HG03139 (cell line): Measurements from ENCODE around the gene ZNF350.
"Not testable (repeated sequence)": the region's sequence is repeated elsewhere in the genome, so short reads cannot be mapped to it uniquely, and the experiment has no call there.

ENCODE experiments used
- ATAC-seq: cut with Tn5 transposase; IDR thresholded peaks from one replicate; pipeline ENCODE4 v1.9.1; 2021; ENCODE audit not compliant: unreplicated experiment

Gene ZNF350

DNA sequence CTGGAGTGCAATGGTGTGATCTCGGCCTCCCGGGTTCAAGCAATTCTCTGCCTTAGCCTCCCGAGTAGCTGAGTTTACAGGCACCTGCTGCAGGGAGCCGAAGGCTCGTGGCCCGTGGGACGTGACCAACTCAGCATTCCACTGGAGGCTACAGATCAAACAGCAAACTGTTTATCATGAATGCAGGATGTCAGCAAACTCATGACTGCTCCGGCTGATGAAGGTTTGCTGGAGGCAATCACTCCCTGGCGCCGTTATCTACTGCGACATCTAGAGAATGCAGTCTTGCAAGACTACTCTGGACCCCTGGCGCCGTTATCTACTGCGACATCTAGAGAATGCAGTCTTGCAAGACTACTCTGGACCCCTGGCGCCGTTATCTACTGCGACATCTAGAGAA lies 10.9 kb downstream of the ZNF350 start:
- ATAC-seq, result not testable (repeated sequence)

GRCh38 chr19:51971624-51972023 lies 15.0 kb downstream of the ZNF350 start:
- ATAC-seq, result no peak

GRCh38 chr19:51970718-51971117 lies 15.9 kb downstream of the ZNF350 start:
- no peak for ATAC-seq

GRCh38 chr19:51965583-51965982 lies 21.1 kb downstream of the ZNF350 start:
- ATAC-seq, result no peak

DNA sequence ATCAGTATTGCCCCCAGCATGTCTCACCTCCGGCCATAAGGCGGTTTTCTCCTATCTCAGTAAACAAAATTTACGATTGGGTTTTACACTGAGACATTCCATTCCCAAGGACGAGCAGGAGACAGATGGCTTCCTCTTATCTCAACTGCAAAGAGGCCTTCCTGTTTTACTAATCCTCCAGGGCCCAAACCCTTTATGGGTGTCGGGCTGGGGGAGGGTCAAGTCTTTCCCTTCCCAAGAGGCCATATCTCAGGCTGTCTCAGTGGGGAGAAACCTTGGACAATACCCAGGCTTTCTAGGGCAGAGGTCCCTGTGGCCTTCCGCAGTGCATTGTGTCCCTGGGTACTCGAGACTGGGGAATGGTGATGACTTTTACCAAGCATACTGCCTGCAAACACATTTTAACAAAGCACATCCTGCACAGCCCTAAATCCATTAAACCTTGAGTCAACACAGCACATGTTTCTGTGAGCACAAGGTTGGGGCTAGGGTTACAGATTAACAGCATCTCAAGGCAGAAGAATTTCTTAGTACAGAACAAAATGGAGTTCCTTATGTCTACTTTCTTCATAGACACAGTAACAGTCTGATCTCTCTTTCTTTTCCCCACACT lies 25.9 kb downstream of the ZNF350 start:
- not testable (repeated sequence) for ATAC-seq

- no peak for ATAC-seq
Observed at GRCh38 chr19:51959791-51960190, 26.8 kb downstream of the ZNF350 start.

DNA sequence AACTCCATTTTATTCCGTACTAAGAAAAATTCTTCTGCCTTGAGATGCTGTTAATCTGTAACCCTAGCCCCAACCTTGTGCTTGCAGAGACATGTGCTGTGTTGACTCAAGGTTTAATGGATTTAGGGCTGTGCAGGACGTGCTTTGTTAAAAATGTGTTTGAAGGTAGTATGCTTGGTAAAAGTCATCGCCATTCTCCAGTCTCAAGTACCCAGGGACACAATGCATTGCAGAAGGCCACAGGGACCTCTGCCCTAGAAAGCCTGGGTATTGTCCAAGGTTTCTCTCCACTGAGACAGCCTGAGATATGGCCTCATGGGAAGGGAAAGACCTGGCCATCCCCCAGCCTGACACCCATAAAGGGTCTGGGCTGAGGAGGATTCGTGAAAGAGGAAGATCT lies 28.8 kb downstream of the ZNF350 start:
- ATAC-seq, result not testable (repeated sequence)

DNA sequence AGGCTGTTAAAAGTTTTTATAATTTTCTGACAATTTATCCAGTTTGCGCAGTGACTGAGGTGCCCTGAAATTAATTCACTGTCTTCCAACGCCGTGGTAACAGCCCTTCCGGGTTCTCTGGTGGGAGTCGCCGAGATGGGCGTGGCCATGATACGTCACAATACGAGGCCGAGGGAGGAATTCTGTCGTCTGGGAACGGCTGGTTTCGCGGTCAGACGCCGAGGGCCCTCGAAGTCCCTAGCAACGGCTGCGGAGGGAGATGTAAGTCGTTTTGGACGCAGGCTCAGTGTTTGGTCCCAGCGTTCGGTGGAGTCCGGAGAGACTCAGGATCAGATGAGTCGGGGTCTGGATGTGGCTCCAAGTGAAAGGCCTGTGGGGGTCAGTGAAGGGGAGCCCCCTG lies 37.7 kb downstream of the ZNF350 start:
- no peak for ATAC-seq

DNA sequence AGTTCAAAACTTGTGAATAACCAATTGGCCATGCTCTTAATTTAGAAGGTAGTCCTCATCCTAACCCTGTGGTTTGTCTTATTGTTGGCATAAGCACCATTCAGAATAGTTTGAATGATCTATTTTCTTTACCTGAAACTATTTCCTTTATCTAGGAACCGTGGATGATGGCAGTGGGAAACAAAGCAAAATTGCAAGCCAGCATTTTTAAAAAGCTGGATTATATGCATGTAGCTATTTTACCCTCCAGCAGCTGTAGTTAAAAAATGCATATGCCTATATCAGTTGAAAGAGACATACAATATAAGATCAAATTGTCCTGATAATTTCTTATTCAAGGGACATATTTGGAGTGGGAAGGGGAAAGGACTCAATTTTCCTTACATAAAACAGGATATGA lies 40.0 kb downstream of the ZNF350 start:
- ATAC-seq, result no peak

DNA sequence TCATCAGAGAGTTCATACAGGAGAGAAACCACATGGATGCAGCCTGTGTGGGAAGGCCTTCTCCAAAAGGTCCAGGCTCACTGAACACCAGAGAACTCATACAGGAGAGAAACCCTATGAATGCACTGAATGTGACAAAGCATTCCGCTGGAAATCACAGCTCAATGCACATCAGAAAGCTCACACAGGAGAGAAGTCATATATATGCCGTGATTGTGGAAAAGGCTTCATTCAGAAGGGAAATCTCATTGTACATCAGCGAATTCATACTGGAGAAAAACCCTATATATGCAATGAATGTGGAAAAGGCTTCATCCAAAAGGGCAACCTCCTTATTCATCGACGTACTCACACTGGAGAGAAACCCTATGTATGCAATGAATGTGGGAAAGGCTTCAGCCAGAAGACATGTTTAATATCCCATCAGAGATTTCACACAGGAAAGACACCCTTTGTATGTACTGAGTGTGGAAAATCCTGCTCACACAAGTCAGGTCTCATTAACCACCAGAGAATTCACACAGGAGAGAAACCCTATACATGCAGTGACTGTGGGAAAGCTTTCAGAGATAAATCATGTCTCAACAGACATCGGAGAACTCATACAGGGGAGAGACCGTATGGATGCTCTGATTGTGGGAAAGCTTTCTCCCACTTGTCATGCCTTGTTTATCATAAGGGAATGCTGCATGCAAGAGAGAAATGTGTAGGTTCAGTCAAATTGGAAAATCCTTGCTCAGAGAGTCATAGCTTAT lies 41.7 kb downstream of the ZNF350 start:
- no peak for ATAC-seq

GRCh38 chr19:51938936-51939335 lies 47.7 kb downstream of the ZNF350 start:
- no peak for ATAC-seq

GRCh38 chr19:51931921-51932320 lies 54.7 kb downstream of the ZNF350 start:
- no peak for ATAC-seq

GRCh38 chr19:51927859-51928258 lies 58.8 kb downstream of the ZNF350 start:
- no peak for ATAC-seq

GRCh38 chr19:51926784-51927741 lies 59.6 kb downstream of the ZNF350 start, which contains the start of gene ZNF613:
ZNF613 (plus strand) TSS chr19:51927472; CDS start chr19:51936221, 8,749 bp downstream.
- ATAC-seq, result peak; percentile 71

DNA sequence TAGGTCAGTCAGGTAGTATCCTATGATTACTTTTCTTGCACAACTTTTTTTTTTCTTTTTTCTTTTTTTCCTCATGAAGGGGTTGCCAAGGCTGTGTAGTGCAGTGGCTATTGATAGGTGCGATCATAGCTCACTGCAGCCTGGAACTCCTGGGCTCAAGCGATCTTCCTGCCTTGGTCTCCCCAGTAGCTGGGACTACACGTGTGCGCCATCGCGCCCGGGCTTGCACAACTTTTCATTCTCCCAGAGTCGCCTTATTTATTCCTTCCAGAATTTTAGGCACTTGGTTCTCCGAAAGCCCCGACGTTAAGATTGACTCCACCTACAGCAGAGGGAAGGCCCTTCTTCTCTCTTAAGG lies 60.2 kb downstream of the ZNF350 start:
- no peak for ATAC-seq

DNA sequence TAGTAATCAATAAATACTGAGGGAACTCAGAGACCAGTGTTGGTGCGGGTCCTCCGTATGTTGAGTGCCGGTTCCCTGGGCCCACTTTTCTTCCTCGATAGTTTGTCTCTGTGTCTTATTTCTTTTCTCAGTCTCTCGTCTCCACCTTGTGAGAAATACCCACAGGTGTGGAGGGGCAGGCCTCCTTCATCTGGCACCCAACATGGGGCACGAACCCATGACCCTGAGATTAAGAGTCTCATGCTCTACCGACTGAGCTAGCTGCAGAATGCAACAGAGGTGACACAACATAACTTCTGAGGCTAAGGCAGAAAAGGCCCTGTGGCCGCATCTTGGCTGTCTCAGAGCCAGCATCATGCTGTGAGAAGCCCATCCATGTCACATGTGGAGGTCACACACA lies 64.7 kb downstream of the ZNF350 start:
- ATAC-seq, result no peak

DNA sequence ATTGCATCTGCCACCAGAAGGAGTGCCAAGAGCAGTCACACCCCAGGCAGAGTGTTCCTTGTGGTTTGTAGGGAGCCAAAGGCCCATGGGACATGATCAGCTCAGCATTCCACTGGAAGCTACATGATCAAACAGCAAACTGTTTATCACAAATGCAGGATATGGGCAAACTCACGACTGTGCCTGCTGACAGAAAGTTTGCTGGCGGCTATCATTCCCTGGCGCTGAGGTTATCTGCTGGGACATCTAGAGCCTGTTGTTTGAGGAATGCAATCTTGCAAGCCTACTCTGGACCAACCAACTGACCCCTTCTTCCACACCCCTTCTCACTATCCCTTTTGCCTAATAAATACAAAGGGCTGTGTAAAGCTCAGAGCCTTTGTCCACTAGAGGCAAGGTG lies 67.0 kb downstream of the ZNF350 start:
- ATAC-seq, result no peak

DNA sequence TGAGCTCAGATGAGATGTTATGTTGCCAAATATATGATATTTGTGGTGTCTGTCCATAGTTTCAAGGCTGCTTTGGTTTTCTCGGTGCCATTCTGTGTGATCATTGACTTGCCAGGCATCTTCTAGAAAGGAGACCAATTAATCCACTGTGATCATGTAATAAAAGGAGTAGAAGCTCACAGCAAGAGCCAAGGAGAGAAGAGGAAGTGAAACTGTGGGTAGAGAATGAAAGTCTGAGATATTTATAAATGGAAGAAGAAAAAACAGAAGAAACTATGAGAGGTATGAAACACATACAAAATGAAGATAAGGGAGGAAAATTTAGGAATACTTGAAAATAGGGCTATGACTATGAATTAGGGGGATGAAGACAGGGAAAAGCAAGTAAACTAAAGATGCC lies 70.5 kb downstream of the ZNF350 start:
- no peak for ATAC-seq

DNA sequence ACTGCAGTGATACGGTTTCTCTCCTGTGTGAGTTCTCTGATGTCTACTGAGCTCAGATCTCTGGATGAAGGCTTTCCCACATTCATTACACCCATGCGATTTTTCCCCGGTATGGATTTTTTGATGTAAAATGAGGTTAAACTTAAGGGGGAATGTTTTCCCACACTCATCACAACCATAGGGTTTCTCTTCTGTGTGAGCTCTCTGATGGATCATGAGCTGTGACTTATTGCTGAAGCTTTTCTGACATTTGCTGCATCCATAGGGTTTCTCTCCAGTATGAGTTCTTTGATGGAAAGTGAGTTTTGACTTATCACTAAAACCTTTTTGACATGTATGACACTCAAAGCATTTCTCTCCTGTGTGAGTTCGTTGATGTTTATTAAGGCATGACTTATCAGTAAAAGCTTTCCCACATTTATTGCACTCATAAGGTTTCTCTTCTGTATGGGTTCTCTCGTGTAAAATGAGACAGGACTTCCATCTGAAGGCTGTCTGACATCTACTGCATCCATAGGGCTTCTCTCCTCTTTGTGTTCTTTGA lies 71.2 kb downstream of the ZNF350 start:
- no peak for ATAC-seq
